HL-60 (cell line): ENCODE data around the gene UBL4B.

ENCODE experiments used
- DNase-seq, 2 experiments: peaks; one replicate each; pipeline ENCODE4 v3.0.0-alpha.2; 2010 to 2020; ENCODE audit warnings: low read depth in 1 of 2, low spot score in 1 of 2
- H3K27ac ChIP-seq: fragments of 250-450 bp; sonication (Bioruptor Pico); replicated peaks from 2 replicates; pipeline ENCODE4 v1.5.1; 2020; ENCODE audit warnings: mild to moderate bottlenecking, moderate library complexity
- H3K27me3 ChIP-seq: fragments of 250-450 bp; sonication (Bioruptor Pico); 2 replicates; pipeline ENCODE4 v1.5.1; 2021; ENCODE audit warnings: mild to moderate bottlenecking, moderate library complexity; ENCODE audit not compliant: insufficient read depth, poor library complexity, severe bottlenecking
- H3K4me3 ChIP-seq: replicated peaks from 2 replicates; pipeline ENCODE4 v1.5.1; 2011; ENCODE audit warnings: mild to moderate bottlenecking, control low read depth, low read length; ENCODE audit not compliant: insufficient read depth
- CTCF ChIP-seq: IDR thresholded peaks from one replicate; pipeline ENCODE4 v1.5.1; 2011; ENCODE audit warnings: low read length, control low read depth, inconsistent platforms; ENCODE audit not compliant: insufficient read depth
- GABPA ChIP-seq: IDR thresholded peaks from 2 replicates; pipeline ENCODE4 v1.6.1; 2012; ENCODE audit warnings: low read depth
- POLR2AphosphoS5 ChIP-seq: IDR thresholded peaks from 2 replicates; pipeline ENCODE4 v1.6.1; 2012; ENCODE audit warnings: low read depth
- REST ChIP-seq: IDR thresholded peaks from 2 replicates; pipeline ENCODE4 v1.6.1; 2012; ENCODE audit warnings: low read depth; ENCODE audit not compliant: insufficient replicate concordance
- SPI1 ChIP-seq: IDR thresholded peaks from 2 replicates; pipeline ENCODE4 v1.6.1; 2012; ENCODE audit warnings: low read depth, mild to moderate bottlenecking, borderline replicate concordance

Gene UBL4B

GRCh38 chr1:110085671-110086070 lies 26.6 kb upstream of the UBL4B start:
- H3K4me3 ChIP-seq = no peak overlapping the region
- TF ChIP-seq POLR2AphosphoS5 (no peak), REST (no peak), GABPA (no peak), SPI1 (no peak), CTCF (no peak)
- peaks cover 40% of the 10 kb centered on the region for H3K27me3 ChIP-seq
- H3K27ac ChIP-seq = no peak overlapping the region
- DNase-seq = no peak

GRCh38 chr1:110086961-110087360 lies 25.3 kb upstream of the UBL4B start:
- TF ChIP-seq CTCF = no peak
- no peak for TF ChIP-seq GABPA
- no peak for TF ChIP-seq POLR2AphosphoS5
- no peak for TF ChIP-seq REST
- no peak for TF ChIP-seq SPI1
- no peak for DNase-seq
- Histone ChIP-seq H3K4me3 (no peak overlapping the region), H3K27me3 (peaks cover 48% of the 10 kb centered on the region), H3K27ac (no peak overlapping the region)

GRCh38 chr1:110087812-110088738 lies 24.2 kb upstream of the UBL4B start:
- no peak overlapping the region for H3K4me3 ChIP-seq
- peak in 1 of 2 experiments; percentile 47 for DNase-seq
- H3K27ac ChIP-seq = no peak overlapping the region
- no peak for TF ChIP-seq POLR2AphosphoS5
- TF ChIP-seq CTCF = peak; percentile 62
- no peak for TF ChIP-seq REST
- no peak for TF ChIP-seq GABPA
- no peak for TF ChIP-seq SPI1
- H3K27me3 ChIP-seq = peaks cover 43% of the 10 kb centered on the region
